SU-DHL-6 (cell line): ENCODE measurements around the gene ZNF346.

Source experiments
- CTCF ChIP-seq: fragments of 200-600 bp; sonication (generic); IDR thresholded peaks from one replicate; pipeline ENCODE4 v1.5.1; 2017; ENCODE audit warnings: antibody characterized with exemption, mild to moderate bottlenecking, low read length, moderate library complexity; ENCODE audit not compliant: insufficient read depth, poor library complexity, severe bottlenecking
- EZH2phosphoT487 ChIP-seq: fragments of 200-600 bp; sonication (generic), shearing (Covaris generic); conservative IDR thresholded peaks from 2 replicates; pipeline ENCODE4 v1.6.1; 2018; ENCODE audit warnings: mild to moderate bottlenecking, antibody characterized with exemption, low read length, moderate library complexity, mixed read lengths

GRCh38 chr5:177041936-177042335 is 19.4 kb downstream of the ZNF346 start:
- TF ChIP-seq CTCF (no peak), EZH2phosphoT487 (no peak)
